ENCODE results near the gene HRNR.

- no peak for TF ChIP-seq CTCF (IDR thresholded peaks at IDR 0.05)
- TF ChIP-seq POLR2AphosphoS5 (IDR thresholded peaks at IDR 0.05; ENCODE audit: insufficient read depth in 1 of 2, low read depth in 1 of 2), result peak in 1 of 2 donors; percentile 69
- TF ChIP-seq POLR2A (IDR thresholded peaks at IDR 0.05), result no peak
Measured at GRCh38 chr1:152167835-152168534, 56.0 kb downstream of the HRNR start.
